Activated CD4-positive, alpha-beta T cell treated with anti-CD3 and anti-CD28 coated beads for 24 hours (primary cell): ENCODE results near the gene INTS13.
"Not testable (repeated sequence)": the region's sequence is repeated elsewhere in the genome, so short reads cannot be mapped to it uniquely, and the experiment has no call there.

Experiments used
- DNase-seq, 2 donors: peaks; one replicate each; pipeline ENCODE4 v3.0.0-alpha.2; 2020; ENCODE audit warnings: low read depth in 2 of 2

INTS13 gene

GRCh38 chr12:26869908-26870459, 67.8 kb downstream of the INTS13 start:
- DNase-seq = no peak

GRCh38 chr12:26869104-26869494, 68.7 kb downstream of the INTS13 start:
- no peak for DNase-seq

GRCh38 chr12:26868447-26869103, 69.2 kb downstream of the INTS13 start:
- DNase-seq = no peak

- DNase-seq = no peak
Observed at GRCh38 chr12:26867080-26867479, 70.7 kb downstream of the INTS13 start.

GRCh38 chr12:26863515-26863914, 74.3 kb downstream of the INTS13 start:
- no peak for DNase-seq

- not testable (repeated sequence) for DNase-seq
Observed at GRCh38 chr12:26862787-26863186, 75.0 kb downstream of the INTS13 start.

GRCh38 chr12:26861690-26862089, 76.1 kb downstream of the INTS13 start:
- DNase-seq = no peak

GRCh38 chr12:26857465-26858176, 80.2 kb downstream of the INTS13 start:
- DNase-seq = no peak

- DNase-seq = no peak
Observed at GRCh38 chr12:26855337-26855736, 82.4 kb downstream of the INTS13 start.
